GM23338 (cell line): Measurements from ENCODE around the gene TNS1. TPM values are rescaled to one million over a fixed set of nuclear protein-coding genes. Genes with fewer than 3 reads are reported as not detected.

ENCODE experiments used
- ATAC-seq: fragments of 200-7000 bp; cut with Tn5 transposase; 3 replicates; pipeline ENCODE4 v1.9.1; 2020
- DNase-seq: peaks from one replicate; pipeline ENCODE4 v3.0.0-alpha.2; 2015; ENCODE audit warnings: low spot score
- H2AFZ ChIP-seq: fragments of 200-600 bp; sonication (generic); 2 replicates; pipeline ENCODE4 v1.8.0; 2016; ENCODE audit warnings: antibody characterized with exemption, mild to moderate bottlenecking, moderate library complexity
- H3F3A ChIP-seq: fragments of 200-600 bp; sonication (generic); replicated peaks from 2 replicates; pipeline ENCODE4 v1.8.0; 2017; ENCODE audit warnings: antibody characterized with exemption, mixed run types, low read depth
- H3K27ac ChIP-seq: fragments of 200-600 bp; sonication (generic); 2 replicates; pipeline ENCODE4 v1.6.1; 2016; ENCODE audit warnings: low read depth
- H3K27me3 ChIP-seq: fragments of 200-600 bp; sonication (generic); 2 replicates; pipeline ENCODE4 v1.8.0; 2016; ENCODE audit warnings: mild to moderate bottlenecking, mixed run types, moderate library complexity; ENCODE audit not compliant: insufficient read depth
- H3K36me3 ChIP-seq: fragments of 200-600 bp; sonication (generic); 2 replicates; pipeline ENCODE4 v1.8.0; 2016; ENCODE audit warnings: mild to moderate bottlenecking; ENCODE audit not compliant: insufficient read depth
- H3K4me1 ChIP-seq: fragments of 200-600 bp; sonication (generic); 2 replicates; pipeline ENCODE4 v1.8.0; 2016; ENCODE audit warnings: mild to moderate bottlenecking, moderate library complexity; ENCODE audit not compliant: insufficient read depth
- H3K4me2 ChIP-seq: fragments of 200-600 bp; sonication (generic); 2 replicates; pipeline ENCODE4 v1.7.1; 2017; ENCODE audit warnings: mixed run types
- H3K4me3 ChIP-seq: fragments of 200-600 bp; sonication (generic); 2 replicates; pipeline ENCODE4 v1.6.1; 2016; ENCODE audit warnings: mixed run types
- H3K79me2 ChIP-seq: fragments of 200-600 bp; sonication (generic); replicated peaks from 2 replicates; pipeline ENCODE4 v1.8.0; 2017; ENCODE audit warnings: mild to moderate bottlenecking; ENCODE audit not compliant: insufficient read depth
- H3K9me2 ChIP-seq: fragments of 200-600 bp; sonication (generic); 2 replicates; pipeline ENCODE4 v1.8.0; 2017; ENCODE audit not compliant: insufficient read depth
- H4K20me1 ChIP-seq: fragments of 200-600 bp; sonication (generic); replicated peaks from 2 replicates; pipeline ENCODE4 v1.8.0; 2017; ENCODE audit warnings: mild to moderate bottlenecking; ENCODE audit not compliant: insufficient read depth
- H3K27ac Mint-ChIP-seq: 2 replicates; pipeline ENCODE4 v1.8.0; 2020; ENCODE audit warnings: inconsistent platforms, mild to moderate bottlenecking, moderate library complexity, mixed read lengths
- H3K27me3 Mint-ChIP-seq: 3 replicates; pipeline ENCODE4 v1.8.0; 2022; ENCODE audit warnings: low read depth, mild to moderate bottlenecking, moderate library complexity, mixed read lengths, inconsistent platforms; ENCODE audit not compliant: insufficient read depth, poor library complexity
- H3K36me3 Mint-ChIP-seq: 3 replicates; pipeline ENCODE4 v1.8.0; 2021; ENCODE audit warnings: low read depth, mild to moderate bottlenecking, inconsistent platforms, moderate library complexity, mixed read lengths
- H3K4me1 Mint-ChIP-seq: 3 replicates; pipeline ENCODE4 v1.8.0; 2020; ENCODE audit warnings: mild to moderate bottlenecking, inconsistent platforms, mixed read lengths
- H3K4me3 Mint-ChIP-seq: 3 replicates; pipeline ENCODE4 v1.8.0; 2021; ENCODE audit warnings: moderate library complexity, mild to moderate bottlenecking, inconsistent platforms, mixed read lengths
- H3K9me3 Mint-ChIP-seq: 3 replicates; pipeline ENCODE4 v1.8.0; 2020; ENCODE audit warnings: moderate library complexity, mild to moderate bottlenecking, inconsistent platforms, mixed read lengths
- EZH2 ChIP-seq: fragments of 200-600 bp; sonication (generic); IDR thresholded peaks from one replicate; pipeline ENCODE4 v1.8.0; 2017; ENCODE audit warnings: antibody characterized with exemption, mild to moderate bottlenecking, low read depth; ENCODE audit not compliant: unreplicated experiment
- EZH2phosphoT487 ChIP-seq: fragments of 200-600 bp; sonication (generic); IDR thresholded peaks from one replicate; pipeline ENCODE4 v1.8.1; 2018; ENCODE audit warnings: antibody characterized with exemption; ENCODE audit not compliant: unreplicated experiment
- JUNB ChIP-seq: IDR thresholded peaks from one replicate; pipeline ENCODE4 v1.6.1; 2016; ENCODE audit warnings: antibody characterized with exemption; ENCODE audit not compliant: unreplicated experiment
- POLR2AphosphoS5 ChIP-seq: IDR thresholded peaks from 2 replicates; pipeline ENCODE4 v1.6.1; 2016; ENCODE audit warnings: antibody characterized with exemption, low read depth
- STAT1 ChIP-seq: IDR thresholded peaks from one replicate; pipeline ENCODE4 v1.6.1; 2016; ENCODE audit warnings: antibody characterized with exemption; ENCODE audit not compliant: unreplicated experiment
- ZNF331 ChIP-seq: fragments of 250-450 bp; sonication (Bioruptor Pico); IDR thresholded peaks from 2 replicates; pipeline ENCODE4 v1.5.0; 2020; ENCODE audit warnings: low read depth, mild to moderate bottlenecking, moderate library complexity
- polyA plus RNA-seq: library from polyadenylated mRNA; unstranded; fragments of >200 nt; fragmentation: Nextera tagmentation; extraction: Ambion mirVana; gene quantifications from 2 replicates; pipeline ENCODE4 v1.2.1, GENCODE V29; 2016
- total RNA-seq: library from RNA; depleted of rRNA; stranded (reverse); fragments of >200 nt; shearing (Covaris generic); gene quantifications from 2 replicates; pipeline ENCODE4 v1.2.3, GENCODE V29; 2014
- TF ChIP-seq, protein P1 (sequence below), 2 experiments: fragments of 200-600 bp in 1 of 2; sonication (generic) in 1 of 2; conservative IDR thresholded peaks; 2 replicates each; pipeline versions ENCODE4 v1.5.1 to v1.6.1; 2016 to 2017; ENCODE audit warnings: antibody characterized with exemption in 2 of 2, low read depth in 2 of 2, mild to moderate bottlenecking in 2 of 2, moderate library complexity in 1 of 2
- TF ChIP-seq, protein P2 (sequence below): IDR thresholded peaks from one replicate; pipeline ENCODE4 v1.6.1; 2018; ENCODE audit warnings: antibody characterized with exemption; ENCODE audit not compliant: unreplicated experiment

Gene TNS1
- total and polyA plus RNA-seq, 2 experiments from 2014 or later = 2.0 to 7.4 TPM

DNA sequence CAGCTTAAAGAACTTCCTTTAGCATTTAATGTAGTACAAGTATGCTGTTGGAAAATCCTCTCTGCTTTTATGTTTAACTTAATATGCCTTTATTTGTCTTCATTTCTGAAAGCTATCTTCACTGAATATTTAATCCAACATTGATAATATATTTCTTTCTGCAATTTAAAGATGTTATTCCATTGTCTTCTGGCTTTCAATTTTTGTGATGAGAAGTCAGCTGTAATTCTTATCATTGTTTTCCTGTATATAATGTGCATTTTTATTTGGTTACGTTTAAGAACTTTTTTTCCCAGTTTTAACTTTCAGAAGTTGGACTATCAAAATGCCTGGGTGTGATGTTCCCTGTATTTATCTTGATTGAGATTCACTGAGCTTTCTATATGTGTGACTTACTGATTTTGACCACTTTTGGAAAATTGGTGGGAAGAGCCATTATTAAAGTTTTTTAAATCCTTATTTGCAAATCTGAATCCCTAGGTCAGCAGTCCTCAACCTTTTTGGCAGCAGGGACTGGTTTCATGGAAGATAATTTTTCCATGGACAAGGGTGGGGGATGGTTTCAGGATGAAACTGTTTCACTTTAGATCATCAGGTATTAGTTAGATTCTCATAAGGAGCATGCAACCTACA is 241.0 kb downstream of the TNS1 start:
- Histone ChIP-seq H3K27ac (no peak overlapping the region), H3K27me3 (no peaks in the 10 kb centered on the region), H3K4me1 (0 out of 2 replicates have a peak, but pooled peaks cover 1% of the 10 kb centered on the region), H4K20me1 (no peaks in the 10 kb centered on the region), H3K4me3 (no peak overlapping the region), H2AFZ (no peak overlapping the region), H3K4me2 (no peak overlapping the region), H3K9me2 (no peaks in the 10 kb centered on the region), H3K36me3 (0 out of 2 replicates have a peak, but pooled peaks cover 6% of the 10 kb centered on the region), H3F3A (no peaks in the 10 kb centered on the region), H3K79me2 (no peaks in the 10 kb centered on the region)
- no peak overlapping the region for H3K27ac Mint-ChIP-seq
- DNase-seq = no peak
- ATAC-seq = no peak
- peaks cover 7% of the 10 kb centered on the region; the same call in 2 of the 3 replicates for H3K36me3 Mint-ChIP-seq
- H3K9me3 Mint-ChIP-seq = peaks cover 28% of the 10 kb centered on the region
- H3K4me3 Mint-ChIP-seq = no peak overlapping the region
- H3K27me3 Mint-ChIP-seq = peaks cover 2% of the 10 kb centered on the region
- TF ChIP-seq, protein P1, sequence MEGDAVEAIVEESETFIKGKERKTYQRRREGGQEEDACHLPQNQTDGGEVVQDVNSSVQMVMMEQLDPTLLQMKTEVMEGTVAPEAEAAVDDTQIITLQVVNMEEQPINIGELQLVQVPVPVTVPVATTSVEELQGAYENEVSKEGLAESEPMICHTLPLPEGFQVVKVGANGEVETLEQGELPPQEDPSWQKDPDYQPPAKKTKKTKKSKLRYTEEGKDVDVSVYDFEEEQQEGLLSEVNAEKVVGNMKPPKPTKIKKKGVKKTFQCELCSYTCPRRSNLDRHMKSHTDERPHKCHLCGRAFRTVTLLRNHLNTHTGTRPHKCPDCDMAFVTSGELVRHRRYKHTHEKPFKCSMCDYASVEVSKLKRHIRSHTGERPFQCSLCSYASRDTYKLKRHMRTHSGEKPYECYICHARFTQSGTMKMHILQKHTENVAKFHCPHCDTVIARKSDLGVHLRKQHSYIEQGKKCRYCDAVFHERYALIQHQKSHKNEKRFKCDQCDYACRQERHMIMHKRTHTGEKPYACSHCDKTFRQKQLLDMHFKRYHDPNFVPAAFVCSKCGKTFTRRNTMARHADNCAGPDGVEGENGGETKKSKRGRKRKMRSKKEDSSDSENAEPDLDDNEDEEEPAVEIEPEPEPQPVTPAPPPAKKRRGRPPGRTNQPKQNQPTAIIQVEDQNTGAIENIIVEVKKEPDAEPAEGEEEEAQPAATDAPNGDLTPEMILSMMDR (conservative IDR thresholded peaks at IDR 0.05; ENCODE audit: low read depth in 2 of 2) = no peak
- no peaks in the 10 kb centered on the region; the same call in 2 of the 3 replicates for H3K4me1 Mint-ChIP-seq

GRCh38 chr2:217759991-217760390 is 242.8 kb downstream of the TNS1 start:
- peaks cover 9% of the 10 kb centered on the region; the same call in 1 of the 2 replicates for H3K4me1 ChIP-seq
- no peak overlapping the region for H3K4me2 ChIP-seq
- no peak overlapping the region for H3K27ac ChIP-seq
- ATAC-seq = no peak
- no peak for DNase-seq
- H3K27ac Mint-ChIP-seq = no peak overlapping the region
- H4K20me1 ChIP-seq = no peaks in the 10 kb centered on the region
- no peak overlapping the region for H2AFZ ChIP-seq
- 0 out of 2 replicates have a peak, but pooled peaks cover 5% of the 10 kb centered on the region for H3K27me3 ChIP-seq
- H3K4me1 Mint-ChIP-seq = peaks cover 3% of the 10 kb centered on the region; the same call in 2 of the 3 replicates
- no peak overlapping the region for H3K4me3 ChIP-seq
- peaks cover 2% of the 10 kb centered on the region for H3K27me3 Mint-ChIP-seq
- H3K36me3 Mint-ChIP-seq = peaks cover 7% of the 10 kb centered on the region; the same call in 2 of the 3 replicates
- no peaks in the 10 kb centered on the region for H3K79me2 ChIP-seq
- 0 out of 2 replicates have a peak, but pooled peaks cover 6% of the 10 kb centered on the region for H3K36me3 ChIP-seq
- no peaks in the 10 kb centered on the region for H3K9me2 ChIP-seq
- no peaks in the 10 kb centered on the region for H3F3A ChIP-seq
- no peak overlapping the region for H3K4me3 Mint-ChIP-seq
- H3K9me3 Mint-ChIP-seq = peaks cover 28% of the 10 kb centered on the region
- TF ChIP-seq POLR2AphosphoS5 (no peak), ZNF331 (CRISPR knock-in tag) (no peak), EZH2 (no peak), JUNB (no peak), EZH2phosphoT487 (no peak), STAT1 (no peak)
- TF ChIP-seq, protein P2, sequence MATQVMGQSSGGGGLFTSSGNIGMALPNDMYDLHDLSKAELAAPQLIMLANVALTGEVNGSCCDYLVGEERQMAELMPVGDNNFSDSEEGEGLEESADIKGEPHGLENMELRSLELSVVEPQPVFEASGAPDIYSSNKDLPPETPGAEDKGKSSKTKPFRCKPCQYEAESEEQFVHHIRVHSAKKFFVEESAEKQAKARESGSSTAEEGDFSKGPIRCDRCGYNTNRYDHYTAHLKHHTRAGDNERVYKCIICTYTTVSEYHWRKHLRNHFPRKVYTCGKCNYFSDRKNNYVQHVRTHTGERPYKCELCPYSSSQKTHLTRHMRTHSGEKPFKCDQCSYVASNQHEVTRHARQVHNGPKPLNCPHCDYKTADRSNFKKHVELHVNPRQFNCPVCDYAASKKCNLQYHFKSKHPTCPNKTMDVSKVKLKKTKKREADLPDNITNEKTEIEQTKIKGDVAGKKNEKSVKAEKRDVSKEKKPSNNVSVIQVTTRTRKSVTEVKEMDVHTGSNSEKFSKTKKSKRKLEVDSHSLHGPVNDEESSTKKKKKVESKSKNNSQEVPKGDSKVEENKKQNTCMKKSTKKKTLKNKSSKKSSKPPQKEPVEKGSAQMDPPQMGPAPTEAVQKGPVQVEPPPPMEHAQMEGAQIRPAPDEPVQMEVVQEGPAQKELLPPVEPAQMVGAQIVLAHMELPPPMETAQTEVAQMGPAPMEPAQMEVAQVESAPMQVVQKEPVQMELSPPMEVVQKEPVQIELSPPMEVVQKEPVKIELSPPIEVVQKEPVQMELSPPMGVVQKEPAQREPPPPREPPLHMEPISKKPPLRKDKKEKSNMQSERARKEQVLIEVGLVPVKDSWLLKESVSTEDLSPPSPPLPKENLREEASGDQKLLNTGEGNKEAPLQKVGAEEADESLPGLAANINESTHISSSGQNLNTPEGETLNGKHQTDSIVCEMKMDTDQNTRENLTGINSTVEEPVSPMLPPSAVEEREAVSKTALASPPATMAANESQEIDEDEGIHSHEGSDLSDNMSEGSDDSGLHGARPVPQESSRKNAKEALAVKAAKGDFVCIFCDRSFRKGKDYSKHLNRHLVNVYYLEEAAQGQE = no peak
- TF ChIP-seq, protein P1 (conservative IDR thresholded peaks at IDR 0.05; ENCODE audit: low read depth in 2 of 2) = no peak
